H1 (cell line): ENCODE data around the gene SCAPER. TPM values are rescaled to one million over a fixed set of nuclear protein-coding genes. Genes with fewer than 3 reads are reported as not detected.

ENCODE experiments used
- CEBPB ChIP-seq: IDR thresholded peaks from 2 replicates; pipeline ENCODE4 v1.6.1; 2012; ENCODE audit warnings: low read depth, low read length
- CHD2 ChIP-seq: IDR thresholded peaks from 2 replicates; pipeline ENCODE4 v1.6.1; 2012; ENCODE audit warnings: low read length, improper control_type of control experiment
- CHD7 ChIP-seq: fragments of 300-600 bp; sonication (generic); IDR thresholded peaks from 2 replicates; pipeline ENCODE4 v1.7.1; 2012; ENCODE audit warnings: low read length, moderate library complexity, mild to moderate bottlenecking, inconsistent platforms; ENCODE audit not compliant: insufficient replicate concordance
- GABPA ChIP-seq: IDR thresholded peaks from 2 replicates; pipeline ENCODE4 v1.6.1; 2011; ENCODE audit warnings: mild to moderate bottlenecking, low read length, moderate library complexity, borderline replicate concordance; ENCODE audit not compliant: insufficient read depth
- HDAC2 ChIP-seq, 2 experiments: fragments of 300-600 bp in 1 of 2; sonication (generic) in 1 of 2; IDR thresholded peaks; 2 replicates each; pipeline ENCODE4 v1.6.1; 2011 to 2012; ENCODE audit warnings: low read depth in 2 of 2, low read length in 2 of 2, mild to moderate bottlenecking in 2 of 2, moderate library complexity in 2 of 2, borderline replicate concordance in 1 of 2, inconsistent platforms in 1 of 2
- HDAC6 ChIP-seq: IDR thresholded peaks from one replicate; pipeline ENCODE4 v1.7.1; 2012; ENCODE audit warnings: low read depth, mild to moderate bottlenecking, inconsistent platforms, low read length, moderate library complexity
- NANOG ChIP-seq: IDR thresholded peaks from 2 replicates; pipeline ENCODE4 v1.6.1; 2011; ENCODE audit warnings: low read length, low read depth, mild to moderate bottlenecking, inconsistent platforms; ENCODE audit not compliant: insufficient read depth, poor library complexity, severe bottlenecking
- RFX5 ChIP-seq: IDR thresholded peaks from 2 replicates; pipeline ENCODE4 v1.6.1; 2011; ENCODE audit warnings: low read depth, low read length, improper control_type of control experiment, borderline replicate concordance
- RXRA ChIP-seq: IDR thresholded peaks from 2 replicates; pipeline ENCODE4 v1.6.1; 2011; ENCODE audit warnings: low read depth, mild to moderate bottlenecking, low read length, moderate library complexity; ENCODE audit not compliant: insufficient read depth
- TAF1 ChIP-seq: IDR thresholded peaks from 2 replicates; pipeline ENCODE4 v1.6.1; 2011; ENCODE audit warnings: mild to moderate bottlenecking, low read depth, low read length
- TBP ChIP-seq: IDR thresholded peaks from 2 replicates; pipeline ENCODE4 v1.6.1; 2011; ENCODE audit warnings: low read depth, low read length, improper control_type of control experiment
- polyA plus RNA-seq, 7 experiments: library from polyadenylated mRNA; depleted of rRNA in 3 of 7; stranded (reverse) in 5 of 7; unstranded in 2 of 7; fragments of >200 nt in 5 of 7; fragments of 200-250 nt in 2 of 7; gene quantifications; 1 replicate in 5 of 7; 2 replicates in 1 of 7; 4 replicates in 1 of 7; pipeline versions ENCODE4 v1.2.1 to v1.2.3, GENCODE V29; 2011 to 2013; ENCODE audit warnings: missing spikeins in 2 of 7, mixed read lengths in 2 of 7
- total RNA-seq: library from RNA; stranded (reverse); fragmentation: NEBNext Ultra II Directional; extraction: Animal tissue kit (Norgen Biotek cat#: 25700); gene quantifications from 2 replicates; pipeline ENCODE4 v1.2.1, GENCODE V29; 2021

The SCAPER gene
- total and polyA plus RNA-seq, 2 of the 8 experiments (the other 6 are each of a cell fraction or from before 2014, with no cell fraction given), result 1.6 to 6.8 TPM

- no peak for TF ChIP-seq CHD7
- no peak for TF ChIP-seq HDAC6
- TF ChIP-seq CHD2, result no peak
- no peak for TF ChIP-seq TBP
- TF ChIP-seq CEBPB, result no peak
- no peak for TF ChIP-seq RXRA
- TF ChIP-seq NANOG, result no peak
- TF ChIP-seq TAF1, result no peak
- TF ChIP-seq HDAC2 (IDR thresholded peaks at IDR 0.05; ENCODE audit: borderline replicate concordance in 1 of 2, low read depth in 2 of 2, low read length in 2 of 2), result no peak
- TF ChIP-seq GABPA, result no peak
- TF ChIP-seq RFX5, result no peak
Measured at GRCh38 chr15:76354823-76355440, 550.2 kb downstream of the SCAPER start (continued).
